Measurements from ENCODE around the gene KANSL2.

DNA sequence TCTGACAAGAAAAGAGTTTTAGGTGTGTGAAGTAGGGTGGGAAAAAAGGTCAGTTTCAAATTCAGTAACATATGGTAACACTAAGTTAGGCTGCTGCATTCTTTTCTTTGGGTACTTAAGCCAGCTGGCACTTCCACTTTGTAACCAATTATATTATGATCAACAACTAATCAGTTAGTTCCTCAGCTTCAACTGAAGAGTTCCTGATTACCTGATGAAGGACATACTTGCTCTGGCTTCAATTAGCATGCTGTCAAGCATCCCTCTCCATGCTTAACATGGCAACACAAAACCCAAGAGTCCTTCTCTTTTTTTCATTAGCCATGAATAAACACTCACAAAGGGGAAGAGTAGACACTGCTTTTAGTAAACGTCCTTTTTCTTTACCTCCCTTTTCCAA is 6.8 kb upstream of the KANSL2 start:
- TF ChIP-seq CEBPB (IDR thresholded peaks at IDR 0.05) (no peak), REST (IDR thresholded peaks at IDR 0.05; ENCODE audit: low read depth) (no peak), USF1 (IDR thresholded peaks at IDR 0.05) (no peak), TEAD4 (IDR thresholded peaks at IDR 0.05) (no peak), TAF1 (IDR thresholded peaks at IDR 0.05; ENCODE audit: low read depth) (no peak), YY1 (IDR thresholded peaks at IDR 0.05; ENCODE audit: low read depth) (no peak), EP300 (IDR thresholded peaks at IDR 0.05; ENCODE audit: borderline replicate concordance) (no peak), TCF12 (IDR thresholded peaks at IDR 0.05; ENCODE audit: low read depth) (no peak), NFIC (IDR thresholded peaks at IDR 0.05) (no peak), RAD21 (IDR thresholded peaks at IDR 0.05; ENCODE audit: low read depth) (no peak), EGR1 (IDR thresholded peaks at IDR 0.05) (no peak)
- TF ChIP-seq, protein P1, sequence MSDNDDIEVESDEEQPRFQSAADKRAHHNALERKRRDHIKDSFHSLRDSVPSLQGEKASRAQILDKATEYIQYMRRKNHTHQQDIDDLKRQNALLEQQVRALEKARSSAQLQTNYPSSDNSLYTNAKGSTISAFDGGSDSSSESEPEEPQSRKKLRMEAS (IDR thresholded peaks at IDR 0.05): no peak
